GM12872 (cell line): ENCODE measurements around the gene PANK4.

ENCODE experiments used
- TF ChIP-seq, protein P1 (sequence below): IDR thresholded peaks from 3 replicates; pipeline ENCODE4 v1.5.1; 2011; ENCODE audit warnings: low read depth, mild to moderate bottlenecking, low read length, moderate library complexity; ENCODE audit not compliant: insufficient read depth

The PANK4 gene

GRCh38 chr1:2523891-2524609 is 2.3 kb downstream of the PANK4 start:
- TF ChIP-seq, protein P1, sequence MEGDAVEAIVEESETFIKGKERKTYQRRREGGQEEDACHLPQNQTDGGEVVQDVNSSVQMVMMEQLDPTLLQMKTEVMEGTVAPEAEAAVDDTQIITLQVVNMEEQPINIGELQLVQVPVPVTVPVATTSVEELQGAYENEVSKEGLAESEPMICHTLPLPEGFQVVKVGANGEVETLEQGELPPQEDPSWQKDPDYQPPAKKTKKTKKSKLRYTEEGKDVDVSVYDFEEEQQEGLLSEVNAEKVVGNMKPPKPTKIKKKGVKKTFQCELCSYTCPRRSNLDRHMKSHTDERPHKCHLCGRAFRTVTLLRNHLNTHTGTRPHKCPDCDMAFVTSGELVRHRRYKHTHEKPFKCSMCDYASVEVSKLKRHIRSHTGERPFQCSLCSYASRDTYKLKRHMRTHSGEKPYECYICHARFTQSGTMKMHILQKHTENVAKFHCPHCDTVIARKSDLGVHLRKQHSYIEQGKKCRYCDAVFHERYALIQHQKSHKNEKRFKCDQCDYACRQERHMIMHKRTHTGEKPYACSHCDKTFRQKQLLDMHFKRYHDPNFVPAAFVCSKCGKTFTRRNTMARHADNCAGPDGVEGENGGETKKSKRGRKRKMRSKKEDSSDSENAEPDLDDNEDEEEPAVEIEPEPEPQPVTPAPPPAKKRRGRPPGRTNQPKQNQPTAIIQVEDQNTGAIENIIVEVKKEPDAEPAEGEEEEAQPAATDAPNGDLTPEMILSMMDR = 0 out of 3 replicates have a peak, but pooled peaks have one; percentile 28

DNA sequence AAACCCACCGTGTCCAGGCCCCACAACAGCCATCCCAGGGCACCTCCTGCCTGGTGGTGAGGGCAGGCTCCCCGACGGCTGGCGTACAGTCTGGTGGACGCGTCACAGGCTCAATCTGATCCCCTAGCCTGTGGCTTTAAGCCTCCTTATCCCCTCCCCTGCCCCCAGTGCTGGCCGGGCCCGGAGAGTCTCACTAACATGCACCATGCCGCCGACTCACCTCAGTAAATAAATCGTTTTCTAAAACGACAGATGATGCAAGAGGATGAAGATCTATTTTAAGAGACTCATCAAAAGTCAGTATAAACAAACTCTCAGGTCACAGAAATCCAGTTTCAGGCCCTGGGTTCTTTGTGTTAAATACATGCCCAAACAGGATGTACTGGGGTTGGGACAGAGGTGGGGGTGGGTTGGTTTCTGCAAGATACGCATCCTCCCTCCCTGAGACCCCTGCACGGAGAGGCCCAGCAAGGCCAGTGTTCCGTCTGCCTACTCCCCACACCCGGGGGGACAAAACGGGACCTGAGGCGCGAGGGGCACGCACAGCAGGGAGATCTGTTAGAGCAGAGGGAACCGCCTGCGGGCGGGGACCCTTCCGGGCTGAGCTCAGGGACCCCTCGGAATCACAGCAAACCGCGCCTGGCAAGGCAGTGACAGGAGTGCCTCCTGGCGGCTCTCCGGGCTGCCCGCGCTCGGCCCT is 3.1 kb downstream of the PANK4 start:
- TF ChIP-seq, protein P1 = no peak; the same call in 2 of the 3 replicates

DNA sequence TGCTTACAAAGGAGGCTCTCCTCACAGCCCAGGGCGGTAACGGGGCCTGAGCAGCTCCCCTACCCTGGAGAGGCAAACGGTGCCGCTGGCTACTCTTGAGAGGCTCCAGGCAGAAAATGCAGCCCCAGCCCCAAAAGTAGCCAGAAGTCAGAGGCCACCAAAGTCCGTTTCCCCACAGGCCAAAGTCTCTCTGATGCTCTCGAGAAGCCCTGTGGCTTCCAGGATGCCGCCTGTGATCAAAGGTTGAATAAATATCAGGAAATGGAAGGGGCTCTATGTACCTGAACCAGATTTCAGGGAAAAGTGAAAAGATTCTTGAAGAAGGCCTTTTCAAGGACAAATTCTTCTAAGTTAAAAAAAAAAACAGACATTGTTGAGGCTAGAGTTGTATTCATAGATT is 4.2 kb downstream of the PANK4 start:
- TF ChIP-seq, protein P1 = no peak

GRCh38 chr1:2520806-2521205 is 5.6 kb downstream of the PANK4 start:
- TF ChIP-seq, protein P1 = no peak

DNA sequence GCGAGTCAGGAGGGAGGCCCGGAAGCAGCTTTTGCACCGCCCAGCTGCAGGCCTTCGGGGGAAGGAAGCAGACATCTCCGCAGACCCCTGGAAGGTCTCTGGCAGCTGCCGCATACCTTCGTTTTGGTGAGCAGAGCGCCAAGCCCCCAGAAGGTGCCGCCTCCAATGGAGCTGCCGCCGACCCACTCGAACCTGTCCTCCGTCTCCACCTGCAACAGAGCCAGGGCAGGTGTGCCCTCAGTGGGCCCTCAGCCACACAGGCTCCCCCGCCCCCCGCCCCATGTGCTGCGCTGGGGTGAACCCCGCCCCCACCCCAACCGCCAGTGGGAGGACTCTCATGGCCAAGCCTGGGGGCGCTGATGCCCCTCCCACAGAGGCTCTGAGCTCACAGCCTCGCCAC is 6.2 kb downstream of the PANK4 start:
- TF ChIP-seq, protein P1 = no peak

- TF ChIP-seq, protein P1 = no peak
Measured at GRCh38 chr1:2519729-2520128, 6.7 kb downstream of the PANK4 start.

DNA sequence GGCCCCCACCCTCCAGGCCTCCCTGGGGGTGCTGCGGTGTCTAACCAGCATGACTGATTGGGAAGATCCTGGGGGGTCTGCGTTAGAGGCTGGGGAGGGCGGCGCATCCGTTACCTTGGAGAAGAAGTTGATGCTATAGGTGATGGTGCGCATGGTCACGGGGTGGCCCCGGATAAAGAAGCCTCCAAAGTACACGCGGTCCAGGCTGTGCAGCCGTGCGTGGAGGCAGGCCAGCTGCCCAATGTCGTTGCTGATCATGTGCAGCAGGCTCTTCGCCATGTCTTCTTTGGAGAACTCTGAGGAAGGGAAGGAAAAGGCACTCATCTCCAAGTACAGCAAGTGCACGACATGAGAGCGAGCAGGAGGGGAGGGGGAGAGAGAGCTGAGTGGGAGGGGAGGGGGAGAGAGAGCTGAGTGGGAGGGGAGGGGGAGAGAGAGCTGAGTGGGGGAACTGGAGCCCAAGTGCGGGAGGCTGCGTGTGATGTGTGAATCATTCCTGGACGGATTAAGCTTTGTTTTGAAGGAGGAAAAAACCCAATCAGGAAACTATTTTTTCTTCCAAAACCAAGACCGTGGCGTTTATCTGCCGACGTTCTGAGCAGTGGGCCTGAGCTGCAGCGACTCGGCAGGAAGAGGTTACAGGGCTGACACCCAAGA is 7.2 kb downstream of the PANK4 start:
- TF ChIP-seq, protein P1 = no peak
